GM19455 (cell line): ENCODE results near the gene GRM2.

Source experiments
- ATAC-seq: cut with Tn5 transposase; IDR thresholded peaks from one replicate; pipeline ENCODE4 v1.9.1; 2021; ENCODE audit not compliant: unreplicated experiment

Gene GRM2

DNA sequence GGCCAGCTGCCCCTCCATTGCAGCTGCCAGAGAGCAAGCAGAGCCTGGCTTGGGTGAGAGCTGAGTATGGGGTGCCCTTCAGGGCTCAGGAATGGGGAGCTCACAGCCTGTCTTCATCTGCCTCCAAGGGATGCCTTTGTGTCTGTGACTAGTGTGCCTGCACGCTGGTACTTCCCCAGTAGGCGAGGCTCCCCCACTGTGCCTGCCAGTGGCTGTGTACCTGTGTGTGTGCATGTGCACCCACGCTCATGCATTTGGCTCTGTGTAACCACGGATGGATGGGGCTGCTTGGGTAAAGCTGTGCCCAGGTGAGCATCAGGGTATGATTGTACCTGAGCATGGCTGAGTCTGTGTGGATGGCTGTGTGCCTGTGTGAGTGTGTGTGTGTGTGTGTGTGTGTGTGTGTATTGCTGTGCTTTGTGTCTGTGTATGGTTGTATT, 2.3 kb upstream of the GRM2 start:
- ATAC-seq = no peak

DNA sequence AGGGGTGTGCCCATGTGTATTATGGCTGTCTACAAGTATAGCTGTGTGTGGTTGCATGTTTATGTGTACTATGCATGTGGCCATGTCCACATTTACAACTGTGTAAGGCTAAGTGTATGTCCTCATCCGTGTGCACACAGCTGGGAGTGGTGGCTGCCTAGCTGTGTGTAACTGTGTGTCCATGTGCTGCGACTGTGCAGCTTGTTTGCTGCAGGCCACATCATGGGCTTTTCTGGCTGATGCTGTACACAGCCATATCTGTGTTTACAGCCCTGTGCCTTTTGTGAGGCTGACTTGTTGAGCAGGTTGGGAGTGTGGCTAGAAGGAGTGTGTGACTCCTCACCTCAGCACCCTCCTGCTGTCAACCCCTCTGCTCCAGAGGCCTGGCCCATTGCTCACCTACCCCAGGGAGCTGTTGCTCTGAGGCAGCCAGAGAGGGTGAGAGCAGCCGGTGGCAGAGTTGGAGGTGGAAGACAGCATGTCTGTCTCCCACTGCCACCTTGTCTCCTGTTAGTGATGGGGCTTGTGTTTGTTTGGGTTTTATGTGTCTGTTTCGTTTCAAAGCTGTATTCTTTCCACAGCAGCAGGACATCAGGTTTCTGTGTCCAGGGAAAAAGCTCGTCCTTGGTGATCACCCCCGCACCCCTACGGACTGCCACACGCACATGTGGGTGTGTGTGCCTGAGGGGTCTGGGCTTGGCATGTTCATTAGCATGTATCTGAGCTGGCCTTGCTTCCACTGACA, 1.4 kb upstream of the GRM2 start:
- ATAC-seq = no peak

GRCh38 chr3:51706021-51706485, 815 bp upstream of the GRM2 start:
- no peak for ATAC-seq

- ATAC-seq = no peak
Measured at GRCh38 chr3:51708216-51708845, 1.5 kb downstream of the GRM2 start.

DNA sequence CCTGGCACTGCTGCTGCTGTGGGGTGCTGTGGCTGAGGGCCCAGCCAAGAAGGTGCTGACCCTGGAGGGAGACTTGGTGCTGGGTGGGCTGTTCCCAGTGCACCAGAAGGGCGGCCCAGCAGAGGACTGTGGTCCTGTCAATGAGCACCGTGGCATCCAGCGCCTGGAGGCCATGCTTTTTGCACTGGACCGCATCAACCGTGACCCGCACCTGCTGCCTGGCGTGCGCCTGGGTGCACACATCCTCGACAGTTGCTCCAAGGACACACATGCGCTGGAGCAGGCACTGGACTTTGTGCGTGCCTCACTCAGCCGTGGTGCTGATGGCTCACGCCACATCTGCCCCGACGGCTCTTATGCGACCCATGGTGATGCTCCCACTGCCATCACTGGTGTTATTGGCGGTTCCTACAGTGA, 2.1 kb downstream of the GRM2 start:
- no peak for ATAC-seq

- no peak for ATAC-seq
Measured at GRCh38 chr3:51709675-51710074, 2.8 kb downstream of the GRM2 start.

DNA sequence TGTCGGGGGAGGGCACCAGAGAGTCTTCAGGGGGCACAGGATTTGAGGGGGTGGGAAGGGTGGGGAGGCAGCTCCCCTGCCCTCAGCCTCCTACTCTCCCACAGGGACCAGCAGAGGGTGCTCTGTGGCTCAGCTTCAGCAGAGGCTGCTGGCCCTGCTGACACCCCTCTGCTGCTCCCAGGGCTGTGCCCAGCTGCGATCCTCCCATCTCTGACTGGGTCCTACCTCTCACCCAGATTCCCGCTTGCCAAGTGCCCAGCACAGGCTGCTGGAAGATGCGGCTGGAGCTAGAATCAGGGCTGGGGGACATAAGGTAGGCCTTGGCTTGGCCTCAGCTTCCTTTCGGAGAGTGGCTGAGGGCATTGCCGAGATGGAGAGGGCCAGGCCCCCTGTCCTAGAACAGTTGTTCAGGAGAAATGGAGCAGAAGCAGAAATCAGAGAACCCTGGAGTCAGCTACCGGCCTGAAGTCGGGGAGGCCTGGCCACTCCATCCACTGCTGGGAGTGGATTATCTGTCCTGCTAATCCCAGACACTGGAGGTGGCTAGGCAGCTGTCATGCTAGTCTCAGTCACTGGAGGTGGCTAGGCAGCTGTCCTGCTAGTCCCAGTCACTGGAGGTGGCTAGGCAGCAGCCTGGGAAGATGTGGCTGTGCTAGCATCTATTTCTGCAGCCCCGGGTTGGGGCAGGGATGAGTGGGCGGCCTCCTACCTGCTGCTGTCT, 3.9 kb downstream of the GRM2 start:
- no peak for ATAC-seq

DNA sequence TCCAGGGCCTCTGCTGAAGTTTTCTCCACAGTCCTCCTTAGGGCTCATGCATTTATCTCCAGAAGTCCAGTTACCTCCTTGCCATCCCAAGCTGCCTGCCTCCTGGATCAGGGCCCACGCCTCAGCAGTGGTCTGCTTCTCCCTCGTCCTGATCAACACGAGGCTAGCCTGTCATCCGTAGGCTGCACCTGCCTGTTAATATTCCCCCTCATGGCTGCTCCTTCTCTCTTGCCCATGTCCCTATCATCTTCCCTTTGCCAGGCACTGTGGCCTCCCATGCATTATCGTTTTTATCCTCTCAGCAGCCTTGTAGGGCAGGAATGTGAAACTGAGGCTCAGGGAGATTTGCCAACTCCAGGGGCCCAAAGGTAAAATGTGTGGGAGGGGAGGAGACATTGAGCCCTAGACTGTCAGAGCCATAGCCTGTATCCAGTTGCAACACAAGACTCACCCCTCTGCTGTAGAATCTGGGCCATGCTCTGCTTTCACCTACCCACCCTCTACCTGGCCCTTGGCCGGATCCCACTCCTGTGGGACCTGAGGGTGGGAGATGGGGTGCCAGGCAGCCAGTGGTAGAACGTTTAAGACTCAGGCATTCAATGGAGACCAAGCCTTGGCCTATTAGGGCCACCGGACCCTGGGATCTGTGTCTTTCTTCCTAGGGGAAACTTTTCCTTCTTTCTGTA, 4.6 kb downstream of the GRM2 start:
- no peak for ATAC-seq

DNA sequence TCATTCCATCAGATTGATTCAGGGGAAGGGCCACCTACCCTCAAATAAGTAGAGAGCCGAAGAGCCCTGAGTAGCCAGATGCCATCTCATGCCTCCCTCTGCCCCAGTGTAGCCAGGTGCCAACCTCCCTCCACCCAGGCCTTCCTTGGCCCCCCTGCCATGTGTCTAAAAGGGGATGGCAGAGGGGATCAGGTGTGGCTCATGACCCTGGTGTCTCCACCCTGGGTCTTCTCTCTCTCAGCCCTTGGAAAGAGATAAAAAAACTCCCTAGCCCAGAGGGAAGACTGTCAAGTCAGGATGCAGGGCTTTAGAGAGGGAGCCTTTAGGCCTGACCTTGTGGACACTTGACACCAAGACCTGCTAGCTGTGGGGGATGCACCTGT, 5.2 kb downstream of the GRM2 start:
- no peak for ATAC-seq

DNA sequence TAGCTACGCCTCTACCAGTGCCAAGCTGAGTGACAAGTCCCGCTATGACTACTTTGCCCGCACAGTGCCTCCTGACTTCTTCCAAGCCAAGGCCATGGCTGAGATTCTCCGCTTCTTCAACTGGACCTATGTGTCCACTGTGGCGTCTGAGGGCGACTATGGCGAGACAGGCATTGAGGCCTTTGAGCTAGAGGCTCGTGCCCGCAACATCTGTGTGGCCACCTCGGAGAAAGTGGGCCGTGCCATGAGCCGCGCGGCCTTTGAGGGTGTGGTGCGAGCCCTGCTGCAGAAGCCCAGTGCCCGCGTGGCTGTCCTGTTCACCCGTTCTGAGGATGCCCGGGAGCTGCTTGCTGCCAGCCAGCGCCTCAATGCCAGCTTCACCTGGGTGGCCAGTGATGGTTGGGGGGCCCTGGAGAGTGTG, 5.7 kb downstream of the GRM2 start:
- ATAC-seq = no peak

- no peak for ATAC-seq
Measured at GRCh38 chr3:51712963-51713362, 6.1 kb downstream of the GRM2 start.

DNA sequence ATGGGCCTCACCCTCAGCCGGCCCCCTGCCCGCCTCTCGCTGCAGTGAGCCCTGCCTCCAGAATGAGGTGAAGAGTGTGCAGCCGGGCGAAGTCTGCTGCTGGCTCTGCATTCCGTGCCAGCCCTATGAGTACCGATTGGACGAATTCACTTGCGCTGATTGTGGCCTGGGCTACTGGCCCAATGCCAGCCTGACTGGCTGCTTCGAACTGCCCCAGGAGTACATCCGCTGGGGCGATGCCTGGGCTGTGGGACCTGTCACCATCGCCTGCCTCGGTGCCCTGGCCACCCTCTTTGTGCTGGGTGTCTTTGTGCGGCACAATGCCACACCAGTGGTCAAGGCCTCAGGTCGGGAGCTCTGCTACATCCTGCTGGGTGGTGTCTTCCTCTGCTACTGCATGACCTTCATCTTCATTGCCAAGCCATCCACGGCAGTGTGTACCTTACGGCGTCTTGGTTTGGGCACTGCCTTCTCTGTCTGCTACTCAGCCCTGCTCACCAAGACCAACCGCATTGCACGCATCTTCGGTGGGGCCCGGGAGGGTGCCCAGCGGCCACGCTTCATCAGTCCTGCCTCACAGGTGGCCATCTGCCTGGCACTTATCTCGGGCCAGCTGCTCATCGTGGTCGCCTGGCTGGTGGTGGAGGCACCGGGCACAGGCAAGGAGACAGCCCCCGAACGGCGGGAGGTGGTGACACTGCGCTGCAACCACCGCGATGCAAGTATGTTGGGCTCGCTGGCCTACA, 8.5 kb downstream of the GRM2 start:
- no peak for ATAC-seq

GRCh38 chr3:51715977-51716294, 9.1 kb downstream of the GRM2 start:
- ATAC-seq = no peak

DNA sequence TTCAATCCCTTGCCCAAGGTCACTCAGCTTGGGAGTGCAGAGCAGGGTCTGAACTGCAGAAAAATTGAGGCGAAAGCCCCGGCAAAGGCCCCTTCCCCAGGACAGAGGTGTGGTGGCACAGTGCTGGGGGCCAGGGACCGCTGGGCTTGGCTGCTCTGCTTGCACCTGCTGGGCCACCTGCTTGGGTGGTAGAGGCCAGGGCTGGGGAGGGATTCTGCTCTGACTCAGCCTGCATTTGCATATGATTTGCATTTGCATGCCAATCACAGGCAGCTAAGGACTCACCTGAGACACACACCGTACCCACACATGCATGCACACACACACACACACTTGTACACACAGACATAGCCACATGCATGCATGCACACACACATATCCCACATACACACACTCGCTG, 9.9 kb downstream of the GRM2 start:
- no peak for ATAC-seq

DNA sequence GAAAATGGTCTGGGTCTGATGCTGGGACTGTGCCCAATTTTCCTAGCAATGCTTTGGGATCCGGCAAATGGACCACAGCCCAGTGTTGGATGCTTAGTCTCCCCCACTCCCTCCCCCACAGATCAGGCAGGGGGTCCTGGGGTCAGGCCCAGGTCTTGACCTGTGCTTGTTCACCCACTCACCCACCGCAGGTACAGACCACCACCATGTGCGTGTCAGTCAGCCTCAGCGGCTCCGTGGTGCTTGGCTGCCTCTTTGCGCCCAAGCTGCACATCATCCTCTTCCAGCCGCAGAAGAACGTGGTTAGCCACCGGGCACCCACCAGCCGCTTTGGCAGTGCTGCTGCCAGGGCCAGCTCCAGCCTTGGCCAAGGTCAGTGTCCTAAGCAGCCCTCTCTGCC, 10.6 kb downstream of the GRM2 start:
- ATAC-seq = no peak

DNA sequence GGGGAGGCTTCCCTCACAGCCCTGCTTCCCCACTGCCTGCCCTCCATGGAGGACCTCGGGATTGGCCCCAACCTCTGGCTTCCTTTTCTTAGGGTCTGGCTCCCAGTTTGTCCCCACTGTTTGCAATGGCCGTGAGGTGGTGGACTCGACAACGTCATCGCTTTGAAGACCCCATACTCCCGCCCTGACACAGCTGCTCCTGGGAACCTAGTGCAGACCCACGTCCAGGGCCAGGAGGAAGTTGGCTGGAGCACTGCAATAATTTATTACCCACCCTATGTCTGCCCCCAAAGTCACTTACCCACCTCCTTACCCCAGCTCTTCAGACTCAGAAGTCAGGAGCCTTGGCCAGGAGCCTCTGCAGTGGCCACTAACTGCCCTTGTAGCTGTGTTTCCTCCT, 11.1 kb downstream of the GRM2 start:
- ATAC-seq = no peak

DNA sequence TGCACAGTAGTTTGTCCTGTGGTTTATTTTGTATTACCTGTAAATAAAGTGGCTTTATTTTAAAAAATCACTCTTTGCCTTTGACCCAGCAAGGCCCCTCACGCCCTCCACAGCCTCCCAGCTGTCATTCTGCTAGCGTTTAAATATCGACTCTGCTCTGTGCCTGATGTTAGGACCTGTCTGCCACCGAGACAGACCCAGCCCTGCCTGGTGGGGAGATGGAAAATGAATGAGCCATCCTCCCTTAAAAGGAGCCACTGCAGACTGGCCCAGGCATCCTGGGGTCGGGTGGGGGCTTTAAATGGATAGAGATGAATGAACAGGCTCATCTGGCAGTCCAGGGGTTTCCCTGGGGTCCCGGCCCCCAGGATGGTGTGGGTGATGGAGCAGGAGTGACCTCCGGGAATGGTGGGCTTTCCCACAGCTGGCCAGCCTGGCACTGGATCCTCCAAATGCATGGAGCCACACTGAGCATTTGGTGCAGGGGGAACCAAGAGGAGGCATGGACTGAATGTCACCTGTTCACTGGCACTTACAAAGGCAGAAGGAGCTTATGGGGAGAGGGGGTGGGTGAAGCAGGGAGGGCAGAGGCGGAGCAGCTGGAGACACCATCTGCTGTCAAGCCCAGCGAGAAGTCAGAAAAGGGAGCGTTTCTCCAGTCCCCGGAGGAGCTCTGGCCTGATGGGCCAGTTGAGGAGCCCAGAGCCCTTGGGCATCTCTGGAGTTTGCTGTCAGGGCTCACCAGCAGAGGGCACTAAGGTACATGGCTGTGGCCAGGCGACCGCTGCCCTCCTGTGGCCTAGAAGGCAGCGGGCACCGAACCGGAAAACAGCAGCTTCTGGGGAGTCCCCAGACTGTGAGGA, 11.9 kb downstream of the GRM2 start:
- ATAC-seq = no peak

- ATAC-seq = no peak
Measured at GRCh38 chr3:51719410-51720025, 12.7 kb downstream of the GRM2 start.

DNA sequence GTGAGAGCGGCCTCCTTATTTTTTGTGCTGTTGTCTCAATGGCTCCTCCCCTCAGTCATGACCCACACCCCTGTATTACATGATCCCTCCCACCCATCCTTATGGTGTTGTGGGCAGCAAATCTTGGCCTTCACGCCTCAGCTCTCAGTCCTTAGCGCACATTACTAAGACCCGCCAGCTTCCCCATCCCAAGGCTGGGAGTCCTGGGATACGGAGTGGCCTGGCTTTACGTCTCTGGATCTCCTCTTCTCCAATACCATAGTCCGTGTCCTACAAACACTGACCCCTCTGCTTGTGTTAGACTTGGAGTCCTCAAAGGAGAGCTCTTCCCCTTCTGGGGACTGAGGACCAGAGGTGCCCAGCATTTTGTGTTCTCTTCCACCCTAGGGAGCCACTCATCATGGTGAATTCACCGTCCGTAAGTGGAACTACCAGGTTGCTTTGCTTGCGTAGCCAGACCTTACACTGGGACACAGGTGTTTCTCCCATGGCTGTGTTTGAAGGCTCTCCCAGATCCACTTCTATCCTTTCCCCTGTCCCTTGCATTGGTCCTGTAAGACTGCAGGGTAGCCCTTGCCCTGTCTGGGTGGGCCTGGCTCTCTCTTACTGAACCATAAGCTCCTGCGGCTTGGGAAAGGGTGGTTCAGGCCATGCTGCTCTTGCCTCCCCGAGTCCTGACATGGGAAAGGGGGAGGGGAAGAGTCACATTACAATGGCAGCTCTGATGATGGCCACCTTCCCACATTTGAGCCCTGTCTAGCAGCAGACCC, 13.6 kb downstream of the GRM2 start:
- ATAC-seq = no peak
